Loucy (cell line): ENCODE measurements around the gene DMBT1.

ENCODE experiments used
- H2AFZ ChIP-seq: fragments of 200-600 bp; sonication (generic); 2 replicates; pipeline ENCODE4 v1.6.0; 2016; ENCODE audit warnings: antibody characterized with exemption, mild to moderate bottlenecking, low read length, moderate library complexity
- H3F3A ChIP-seq: fragments of 200-600 bp; 2 replicates; pipeline ENCODE4 v1.6.0; 2016; ENCODE audit warnings: antibody characterized with exemption, low read depth, mild to moderate bottlenecking
- H3K27me3 ChIP-seq: fragments of 200-600 bp; sonication (generic); 2 replicates; pipeline ENCODE4 v1.6.1; 2014; ENCODE audit warnings: low read length, mild to moderate bottlenecking; ENCODE audit not compliant: insufficient read depth, poor library complexity, severe bottlenecking
- H3K36me3 ChIP-seq: fragments of 200-600 bp; sonication (generic); 2 replicates; pipeline ENCODE4 v1.6.1; 2016; ENCODE audit warnings: low read length; ENCODE audit not compliant: insufficient read depth
- H3K4me1 ChIP-seq: fragments of 200-600 bp; sonication (generic); 2 replicates; pipeline ENCODE4 v1.5.1; 2014; ENCODE audit warnings: low read length, mild to moderate bottlenecking; ENCODE audit not compliant: insufficient read depth, poor library complexity, severe bottlenecking
- H3K4me2 ChIP-seq: fragments of 200-600 bp; sonication (generic); 2 replicates; pipeline ENCODE4 v1.6.0; 2014; ENCODE audit warnings: antibody characterized with exemption, low read length, low read depth, mild to moderate bottlenecking; ENCODE audit not compliant: poor library complexity, severe bottlenecking
- H3K4me3 ChIP-seq: fragments of 200-600 bp; sonication (generic); 2 replicates; pipeline ENCODE4 v1.5.1; 2014; ENCODE audit warnings: low read length, mild to moderate bottlenecking, mixed read lengths; ENCODE audit not compliant: poor library complexity, severe bottlenecking
- H3K79me2 ChIP-seq: fragments of 200-600 bp; sonication (generic); 2 replicates; pipeline ENCODE4 v1.6.1; 2014; ENCODE audit warnings: low read length; ENCODE audit not compliant: insufficient read depth
- H3K9ac ChIP-seq: fragments of 200-600 bp; sonication (generic); 2 replicates; pipeline ENCODE4 v1.6.0; 2014; ENCODE audit warnings: mild to moderate bottlenecking, low read depth, low read length, moderate library complexity; ENCODE audit not compliant: poor library complexity, severe bottlenecking
- H3K9me2 ChIP-seq: fragments of 200-600 bp; sonication (generic); replicated peaks from 2 replicates; pipeline ENCODE4 v1.6.1; 2016; ENCODE audit warnings: low read depth, low read length, mixed read lengths
- H3K9me3 ChIP-seq: fragments of 200-600 bp; sonication (generic); 2 replicates; pipeline ENCODE4 v1.6.1; 2014; ENCODE audit warnings: mild to moderate bottlenecking, antibody characterized with exemption, low read length, low read depth; ENCODE audit not compliant: insufficient read depth
- H4K20me1 ChIP-seq: fragments of 200-600 bp; sonication (generic); 2 replicates; pipeline ENCODE4 v1.6.0; 2014; ENCODE audit warnings: antibody characterized with exemption, low read length, mild to moderate bottlenecking; ENCODE audit not compliant: insufficient read depth, poor library complexity, severe bottlenecking
- CTCF ChIP-seq: fragments of 200-600 bp; sonication (generic); conservative IDR thresholded peaks from 2 replicates; pipeline ENCODE4 v1.5.1; 2014; ENCODE audit warnings: mild to moderate bottlenecking, antibody characterized with exemption, low read length
- EZH2phosphoT487 ChIP-seq: fragments of 200-600 bp; IDR thresholded peaks from 2 replicates; pipeline ENCODE4 v1.6.1; 2018; ENCODE audit warnings: antibody characterized with exemption, mild to moderate bottlenecking, moderate library complexity, borderline replicate concordance

Gene DMBT1

GRCh38 chr10:122543676-122544445 lies 16.7 kb upstream of the DMBT1 start:
- H3K79me2 ChIP-seq, result no peaks in the 10 kb centered on the region
- no peak overlapping the region for H2AFZ ChIP-seq
- H3K9me3 ChIP-seq, result no peaks in the 10 kb centered on the region
- H3K27me3 ChIP-seq, result no peaks in the 10 kb centered on the region
- TF ChIP-seq EZH2phosphoT487 (no peak), CTCF (no peak)
- peaks cover 10% of the 10 kb centered on the region for H3F3A ChIP-seq
- H3K4me2 ChIP-seq, result peak overlapping the region; percentile 62
- H3K4me1 ChIP-seq, result peaks cover 62% of the 10 kb centered on the region
- no peaks in the 10 kb centered on the region for H3K36me3 ChIP-seq
- no peak overlapping the region for H3K4me3 ChIP-seq
- H3K9me2 ChIP-seq, result no peaks in the 10 kb centered on the region
- no peak overlapping the region for H3K9ac ChIP-seq
- H4K20me1 ChIP-seq, result no peaks in the 10 kb centered on the region

- H4K20me1 ChIP-seq, result no peaks in the 10 kb centered on the region
- no peaks in the 10 kb centered on the region for H3K27me3 ChIP-seq
- no peaks in the 10 kb centered on the region for H3K79me2 ChIP-seq
- H3K4me1 ChIP-seq, result peaks cover 61% of the 10 kb centered on the region
- peaks cover 10% of the 10 kb centered on the region for H3F3A ChIP-seq
- no peaks in the 10 kb centered on the region for H3K9me3 ChIP-seq
- H3K36me3 ChIP-seq, result no peaks in the 10 kb centered on the region
- H2AFZ ChIP-seq, result no peak overlapping the region
- no peak overlapping the region for H3K9ac ChIP-seq
- no peaks in the 10 kb centered on the region for H3K9me2 ChIP-seq
- TF ChIP-seq EZH2phosphoT487, result no peak
- no peak for TF ChIP-seq CTCF
- H3K4me3 ChIP-seq, result no peak overlapping the region
- no peak overlapping the region for H3K4me2 ChIP-seq
Measured at GRCh38 chr10:122544493-122544892, 16.1 kb upstream of the DMBT1 start.

GRCh38 chr10:122546242-122546641 lies 14.3 kb upstream of the DMBT1 start:
- H3K9ac ChIP-seq, result no peak overlapping the region
- no peaks in the 10 kb centered on the region for H3K36me3 ChIP-seq
- H3K4me3 ChIP-seq, result no peak overlapping the region
- H3K9me2 ChIP-seq, result no peaks in the 10 kb centered on the region
- H3K4me2 ChIP-seq, result no peak overlapping the region
- H3K4me1 ChIP-seq, result peaks cover 52% of the 10 kb centered on the region
- peaks cover 6% of the 10 kb centered on the region for H3F3A ChIP-seq
- no peak overlapping the region for H2AFZ ChIP-seq
- H3K79me2 ChIP-seq, result no peaks in the 10 kb centered on the region
- no peak for TF ChIP-seq EZH2phosphoT487
- no peak for TF ChIP-seq CTCF
- H3K27me3 ChIP-seq, result no peaks in the 10 kb centered on the region
- no peaks in the 10 kb centered on the region for H4K20me1 ChIP-seq
- H3K9me3 ChIP-seq, result no peaks in the 10 kb centered on the region
